GM23248 (cell line): ENCODE measurements around the gene ELF3. TPM values are rescaled to one million over a fixed set of nuclear protein-coding genes. Genes with fewer than 3 reads are reported as not detected.

Experiments used
- DNase-seq: peaks from one replicate; pipeline ENCODE4 v3.0.0-alpha.2; 2015
- H2AFZ ChIP-seq: fragments of 200-600 bp; sonication (generic); 2 replicates; pipeline ENCODE4 v1.6.1; 2016; ENCODE audit warnings: antibody characterized with exemption
- H3F3A ChIP-seq: fragments of 200-600 bp; sonication (generic); 2 replicates; pipeline ENCODE4 v1.6.1; 2016; ENCODE audit warnings: mild to moderate bottlenecking, antibody characterized with exemption, mixed run types; ENCODE audit not compliant: insufficient read depth
- H3K27ac ChIP-seq: fragments of 200-600 bp; sonication (generic); 2 replicates; pipeline ENCODE4 v1.5.1; 2016; ENCODE audit warnings: mild to moderate bottlenecking
- H3K27me3 ChIP-seq: fragments of 200-600 bp; sonication (generic); replicated peaks from 2 replicates; pipeline ENCODE4 v1.6.1; 2016; ENCODE audit warnings: mild to moderate bottlenecking; ENCODE audit not compliant: insufficient read depth
- H3K36me3 ChIP-seq: fragments of 200-600 bp; sonication (generic); 2 replicates; pipeline ENCODE4 v1.6.1; 2016; ENCODE audit warnings: low read depth, mild to moderate bottlenecking
- H3K4me1 ChIP-seq: fragments of 200-600 bp; sonication (generic); 2 replicates; pipeline ENCODE4 v1.6.1; 2016; ENCODE audit warnings: mild to moderate bottlenecking; ENCODE audit not compliant: insufficient read depth
- H3K4me2 ChIP-seq: fragments of 200-600 bp; sonication (generic); one replicate; pipeline ENCODE4 v1.6.1; 2016; ENCODE audit warnings: mild to moderate bottlenecking; ENCODE audit not compliant: unreplicated experiment
- H3K4me3 ChIP-seq: fragments of 200-600 bp; sonication (generic); 2 replicates; pipeline ENCODE4 v1.5.1; 2016; ENCODE audit warnings: mild to moderate bottlenecking
- H3K79me2 ChIP-seq: fragments of 200-600 bp; sonication (generic); 2 replicates; pipeline ENCODE4 v1.6.1; 2016; ENCODE audit warnings: mild to moderate bottlenecking; ENCODE audit not compliant: insufficient read depth
- H3K9ac ChIP-seq: fragments of 200-600 bp; sonication (generic); 2 replicates; pipeline ENCODE4 v1.6.1; 2016; ENCODE audit warnings: mild to moderate bottlenecking
- H3K9me2 ChIP-seq: fragments of 200-600 bp; sonication (generic); 2 replicates; pipeline ENCODE4 v1.6.1; 2016; ENCODE audit warnings: mixed run types, mild to moderate bottlenecking, moderate library complexity; ENCODE audit not compliant: insufficient read depth
- H3K9me3 ChIP-seq: fragments of 200-600 bp; sonication (generic); one replicate; pipeline ENCODE4 v1.6.1; 2017; ENCODE audit warnings: low read depth
- H4K20me1 ChIP-seq: fragments of 200-600 bp; sonication (generic); 2 replicates; pipeline ENCODE4 v1.6.0; 2016; ENCODE audit not compliant: insufficient read depth
- EZH2 ChIP-seq: fragments of 200-600 bp; sonication (generic); IDR thresholded peaks from 2 replicates; pipeline ENCODE4 v1.6.1; 2018; ENCODE audit warnings: antibody characterized with exemption, mild to moderate bottlenecking; ENCODE audit not compliant: insufficient read depth, poor library complexity, severe bottlenecking
- EZH2phosphoT487 ChIP-seq: fragments of 200-600 bp; sonication (generic); IDR thresholded peaks from 2 replicates; pipeline ENCODE4 v1.6.1; 2018; ENCODE audit warnings: antibody characterized with exemption, moderate library complexity, mild to moderate bottlenecking, low read depth; ENCODE audit not compliant: insufficient read depth
- WGBS, 2 experiments: methylation state at CpG; one replicate each; pipeline ENCODE4 v1.1.6; 2015 to 2017; ENCODE audit warnings: low lambda C conversion rate in 2 of 2, low coverage in 1 of 2; ENCODE audit errors: missing lambda C conversion rate in 2 of 2; 5-methylcytosine and 5-hydroxymethylcytosine counted together
- in situ Hi-C: fragments of 300-500 bp; cut with MboI; formaldehyde crosslinking; loops from 2 replicates; pipeline ENCODE4 v1.15.0; 2020
- polyA plus RNA-seq: library from polyadenylated mRNA; unstranded; fragments of >200 nt; fragmentation: Nextera tagmentation; extraction: Ambion mirVana; gene quantifications from 2 replicates; pipeline ENCODE4 v1.2.1, GENCODE V29; 2016
- total RNA-seq: library from RNA; depleted of rRNA; stranded (reverse); fragments of >200 nt; shearing (Covaris generic); gene quantifications from 2 replicates; pipeline ENCODE4 v1.2.3, GENCODE V29; 2014

The ELF3 gene
- total and polyA plus RNA-seq, 2 experiments from 2014 or later, result not detected

GRCh38 chr1:201989354-201990128 lies 20.8 kb upstream of the ELF3 start:
- H3K4me1 ChIP-seq, result no peaks in the 10 kb centered on the region
- TF ChIP-seq EZH2 (no peak), EZH2phosphoT487 (no peak)
- H3K4me2 ChIP-seq, result no peak overlapping the region
- WGBS, 2 experiments, result 93 to 94% methylated on average over 10 of the region's 10 CpGs
- no peaks in the 10 kb centered on the region for H3K9me3 ChIP-seq
- in situ Hi-C loops, result no loop called here
- peaks cover 16% of the 10 kb centered on the region for H3K36me3 ChIP-seq
- no peak overlapping the region for H3K27ac ChIP-seq
- no peaks in the 10 kb centered on the region for H3K27me3 ChIP-seq
- H3F3A ChIP-seq, result no peaks in the 10 kb centered on the region
- peaks cover 52% of the 10 kb centered on the region for H3K79me2 ChIP-seq
- no peak overlapping the region for H3K4me3 ChIP-seq
- H3K9me2 ChIP-seq, result no peaks in the 10 kb centered on the region
- H4K20me1 ChIP-seq, result no peaks in the 10 kb centered on the region
- DNase-seq, result no peak
- no peak overlapping the region for H3K9ac ChIP-seq
- H2AFZ ChIP-seq, result no peak overlapping the region

GRCh38 chr1:201990427-201990826 lies 20.0 kb upstream of the ELF3 start:
- H3K4me3 ChIP-seq, result no peak overlapping the region
- TF ChIP-seq EZH2 (no peak), EZH2phosphoT487 (no peak)
- in situ Hi-C loops, result no loop called here
- H3K9me3 ChIP-seq, result no peaks in the 10 kb centered on the region
- peaks cover 43% of the 10 kb centered on the region for H3K79me2 ChIP-seq
- 82 to 90% methylated on average over 6 of the region's 6 CpGs for WGBS, 2 experiments
- no peak overlapping the region for H3K4me2 ChIP-seq
- H3K27ac ChIP-seq, result no peak overlapping the region
- no peaks in the 10 kb centered on the region for H3K9me2 ChIP-seq
- H3K9ac ChIP-seq, result no peak overlapping the region
- H4K20me1 ChIP-seq, result no peaks in the 10 kb centered on the region
- H3K27me3 ChIP-seq, result no peaks in the 10 kb centered on the region
- H2AFZ ChIP-seq, result no peak overlapping the region
- no peaks in the 10 kb centered on the region for H3K4me1 ChIP-seq
- no peaks in the 10 kb centered on the region for H3F3A ChIP-seq
- H3K36me3 ChIP-seq, result peaks cover 16% of the 10 kb centered on the region
- DNase-seq, result no peak

GRCh38 chr1:201999625-202000238 lies 10.7 kb upstream of the ELF3 start:
- TF ChIP-seq EZH2phosphoT487 (no peak), EZH2 (no peak)
- Histone ChIP-seq H3K4me2 (no peak overlapping the region), H2AFZ (no peak overlapping the region), H4K20me1 (no peaks in the 10 kb centered on the region), H3K27me3 (no peaks in the 10 kb centered on the region), H3K9me3 (no peaks in the 10 kb centered on the region), H3K4me3 (no peak overlapping the region), H3K4me1 (no peaks in the 10 kb centered on the region), H3K27ac (no peak overlapping the region), H3F3A (no peaks in the 10 kb centered on the region), H3K79me2 (no peaks in the 10 kb centered on the region), H3K9ac (no peak overlapping the region), H3K36me3 (peaks cover 20% of the 10 kb centered on the region), H3K9me2 (no peaks in the 10 kb centered on the region)
- in situ Hi-C loops, result no loop called here
- 66 to 70% methylated on average over 16 of the region's 16 CpGs for WGBS, 2 experiments
- peak; percentile 67 for DNase-seq

GRCh38 chr1:202002507-202002906 lies 7.9 kb upstream of the ELF3 start:
- no peak overlapping the region for H3K27ac ChIP-seq
- H3K9me3 ChIP-seq, result no peaks in the 10 kb centered on the region
- H3K36me3 ChIP-seq, result peaks cover 20% of the 10 kb centered on the region
- WGBS, 2 experiments, result 83 to 84% methylated on average over 9 of the region's 9 CpGs
- no peaks in the 10 kb centered on the region for H3K27me3 ChIP-seq
- no peak overlapping the region for H3K4me2 ChIP-seq
- H3K4me3 ChIP-seq, result no peak overlapping the region
- no peaks in the 10 kb centered on the region for H4K20me1 ChIP-seq
- no peak for TF ChIP-seq EZH2
- H3F3A ChIP-seq, result no peaks in the 10 kb centered on the region
- H3K79me2 ChIP-seq, result no peaks in the 10 kb centered on the region
- no peak overlapping the region for H2AFZ ChIP-seq
- in situ Hi-C loops, result no loop called here
- no peak overlapping the region for H3K9ac ChIP-seq
- H3K9me2 ChIP-seq, result no peaks in the 10 kb centered on the region
- no peaks in the 10 kb centered on the region for H3K4me1 ChIP-seq
- no peak for DNase-seq
